COLO829 (cell line): Measurements from ENCODE around the gene OR2D3.
"Not testable (repeated sequence)": the region's sequence is repeated elsewhere in the genome, so short reads cannot be mapped to it uniquely, and the experiment has no call there.

ENCODE experiments used
- DNase-seq: peaks from one replicate; pipeline ENCODE4 v3.0.0; 2012; ENCODE audit warnings: low spot score

Gene OR2D3

GRCh38 chr11:6928916-6929315 lies 8.1 kb downstream of the OR2D3 start:
- no peak for DNase-seq

- DNase-seq = no peak
These were observed 10.4 kb downstream of the OR2D3 start for GRCh38 chr11:6931146-6931713.

- no peak for DNase-seq
These were observed 11.3 kb downstream of the OR2D3 start for GRCh38 chr11:6932145-6932544.

GRCh38 chr11:6941970-6942369 lies 21.2 kb downstream of the OR2D3 start:
- no peak for DNase-seq

GRCh38 chr11:6943131-6943530 lies 22.3 kb downstream of the OR2D3 start:
- DNase-seq = no peak

- DNase-seq = not testable (repeated sequence)
These were observed 33.4 kb downstream of the OR2D3 start for GRCh38 chr11:6954248-6954647.

GRCh38 chr11:6962141-6962540 lies 41.3 kb downstream of the OR2D3 start:
- DNase-seq = no peak

GRCh38 chr11:6962673-6963072 lies 41.9 kb downstream of the OR2D3 start:
- DNase-seq = no peak

GRCh38 chr11:6968816-6969215 lies 48.0 kb downstream of the OR2D3 start:
- no peak for DNase-seq

GRCh38 chr11:6969854-6970253 lies 49.1 kb downstream of the OR2D3 start:
- DNase-seq = not testable (repeated sequence)
